ENCODE measurements around the gene CCDC66. TPM values are rescaled to one million over a fixed set of nuclear protein-coding genes. Genes with fewer than 3 reads are reported as not detected.
"Not testable (repeated sequence)": the region's sequence is repeated elsewhere in the genome, so short reads cannot be mapped to it uniquely, and the experiment has no call there.

CCDC66 gene
- total RNA-seq, 1 experiment from 2014 or later, result 23.0 TPM

DNA sequence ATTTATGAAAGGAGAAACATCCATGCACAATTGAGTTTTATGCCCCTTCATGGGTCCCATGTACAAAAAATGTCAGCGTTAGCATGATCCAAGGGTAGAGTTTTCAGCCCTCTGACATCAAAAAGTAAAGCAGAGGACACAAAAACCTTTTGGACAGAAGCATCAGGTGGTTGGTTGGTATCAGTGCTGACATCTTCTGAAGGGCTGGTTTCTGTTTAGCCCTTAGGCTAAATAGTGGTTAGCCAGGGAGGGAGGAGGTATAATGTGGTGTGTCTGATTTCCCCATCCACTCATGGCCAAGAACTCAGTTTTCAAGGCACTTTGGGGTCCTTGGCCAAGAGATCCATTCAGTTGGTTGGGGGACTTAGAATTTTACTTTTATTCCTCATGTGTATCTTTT lies 16.5 kb downstream of the CCDC66 start:
- no peak overlapping the region for H3K4me3 Mint-ChIP-seq
- no peak for TF ChIP-seq ZNF138 (CRISPR knock-in tag; conservative IDR thresholded peaks at IDR 0.05)
- no peak for TF ChIP-seq USF1 (CRISPR knock-in tag; IDR thresholded peaks at IDR 0.05)
- TF ChIP-seq IRF2 (CRISPR knock-in tag; IDR thresholded peaks at IDR 0.05; ENCODE audit: borderline replicate concordance, low read depth), result no peak
- no peak for TF ChIP-seq TP53 (CRISPR knock-in tag; IDR thresholded peaks at IDR 0.05)
- TF ChIP-seq, protein P1, sequence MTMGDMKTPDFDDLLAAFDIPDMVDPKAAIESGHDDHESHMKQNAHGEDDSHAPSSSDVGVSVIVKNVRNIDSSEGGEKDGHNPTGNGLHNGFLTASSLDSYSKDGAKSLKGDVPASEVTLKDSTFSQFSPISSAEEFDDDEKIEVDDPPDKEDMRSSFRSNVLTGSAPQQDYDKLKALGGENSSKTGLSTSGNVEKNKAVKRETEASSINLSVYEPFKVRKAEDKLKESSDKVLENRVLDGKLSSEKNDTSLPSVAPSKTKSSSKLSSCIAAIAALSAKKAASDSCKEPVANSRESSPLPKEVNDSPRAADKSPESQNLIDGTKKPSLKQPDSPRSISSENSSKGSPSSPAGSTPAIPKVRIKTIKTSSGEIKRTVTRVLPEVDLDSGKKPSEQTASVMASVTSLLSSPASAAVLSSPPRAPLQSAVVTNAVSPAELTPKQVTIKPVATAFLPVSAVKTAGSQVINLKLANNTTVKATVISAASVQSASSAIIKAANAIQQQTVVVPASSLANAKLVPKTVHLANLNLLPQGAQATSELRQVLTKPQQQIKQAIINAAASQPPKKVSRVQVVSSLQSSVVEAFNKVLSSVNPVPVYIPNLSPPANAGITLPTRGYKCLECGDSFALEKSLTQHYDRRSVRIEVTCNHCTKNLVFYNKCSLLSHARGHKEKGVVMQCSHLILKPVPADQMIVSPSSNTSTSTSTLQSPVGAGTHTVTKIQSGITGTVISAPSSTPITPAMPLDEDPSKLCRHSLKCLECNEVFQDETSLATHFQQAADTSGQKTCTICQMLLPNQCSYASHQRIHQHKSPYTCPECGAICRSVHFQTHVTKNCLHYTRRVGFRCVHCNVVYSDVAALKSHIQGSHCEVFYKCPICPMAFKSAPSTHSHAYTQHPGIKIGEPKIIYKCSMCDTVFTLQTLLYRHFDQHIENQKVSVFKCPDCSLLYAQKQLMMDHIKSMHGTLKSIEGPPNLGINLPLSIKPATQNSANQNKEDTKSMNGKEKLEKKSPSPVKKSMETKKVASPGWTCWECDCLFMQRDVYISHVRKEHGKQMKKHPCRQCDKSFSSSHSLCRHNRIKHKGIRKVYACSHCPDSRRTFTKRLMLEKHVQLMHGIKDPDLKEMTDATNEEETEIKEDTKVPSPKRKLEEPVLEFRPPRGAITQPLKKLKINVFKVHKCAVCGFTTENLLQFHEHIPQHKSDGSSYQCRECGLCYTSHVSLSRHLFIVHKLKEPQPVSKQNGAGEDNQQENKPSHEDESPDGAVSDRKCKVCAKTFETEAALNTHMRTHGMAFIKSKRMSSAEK (CRISPR knock-in tag; IDR thresholded peaks at IDR 0.05; ENCODE audit: borderline replicate concordance), result no peak
- ChIA-PET POLR2A (no interaction called here), CTCF (no interaction called here)
- DNase-seq (ENCODE audit: low spot score), result no peak
- H3K27me3 Mint-ChIP-seq (ENCODE audit: low read depth), result no peaks in the 10 kb centered on the region
- H3K9me3 Mint-ChIP-seq, result peaks cover 2% of the 10 kb centered on the region; the same call in 1 of the 2 replicates
- no peaks in the 10 kb centered on the region for H3K4me1 Mint-ChIP-seq
- H3K36me3 Mint-ChIP-seq, result peaks cover 59% of the 10 kb centered on the region
- ATAC-seq, result no peak
- H3K27ac Mint-ChIP-seq, result no peak overlapping the region

DNA sequence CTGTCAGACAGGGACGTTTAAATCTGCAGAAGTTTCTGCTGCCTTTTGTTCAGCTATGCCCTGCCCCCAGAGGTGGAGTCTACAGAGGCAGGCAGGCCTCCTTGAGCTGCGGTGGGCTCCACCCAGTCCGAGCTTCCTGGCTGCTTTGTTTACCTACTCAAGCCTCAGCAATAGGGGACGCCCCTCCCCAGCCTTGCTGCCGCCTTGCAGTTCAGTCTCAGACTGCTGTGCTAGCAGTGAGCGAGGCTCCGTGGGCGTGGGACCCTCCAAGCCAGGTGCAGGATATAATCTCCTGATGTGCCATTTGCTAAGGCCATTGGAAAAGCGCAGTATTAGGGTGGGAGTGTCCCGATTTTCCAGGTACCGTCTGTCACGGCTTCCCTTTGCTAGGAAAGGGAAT lies 25.0 kb downstream of the CCDC66 start:
- H3K27me3 Mint-ChIP-seq (ENCODE audit: low read depth); POLR2A ChIA-PET; H3K27ac Mint-ChIP-seq; H3K4me1 Mint-ChIP-seq; DNase-seq (ENCODE audit: low spot score); ATAC-seq; CTCF ChIA-PET; H3K4me3 Mint-ChIP-seq: not testable (repeated sequence)
- H3K36me3 Mint-ChIP-seq, result peaks cover 73% of the 10 kb centered on the region
- H3K9me3 Mint-ChIP-seq, result peaks cover 48% of the 10 kb centered on the region

DNA sequence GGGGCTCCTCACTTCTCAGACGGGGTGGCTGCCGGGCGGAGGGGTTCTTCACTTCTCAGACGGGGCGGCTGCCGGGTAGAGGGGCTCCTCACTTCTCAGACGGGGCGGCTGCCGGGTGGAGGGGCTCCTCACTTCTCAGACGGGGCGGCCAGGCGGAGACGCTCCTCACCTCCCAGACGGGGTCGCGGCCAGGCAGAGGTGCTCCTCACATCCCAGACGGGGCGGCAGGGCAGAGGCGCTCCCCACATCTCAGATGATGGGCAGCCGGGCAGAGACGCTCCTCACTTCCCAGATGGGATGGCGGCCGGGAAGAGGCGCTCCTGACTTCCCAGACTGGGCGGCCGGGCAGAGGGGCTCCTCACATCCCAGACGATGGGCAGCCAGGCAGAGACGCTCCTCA lies 27.3 kb downstream of the CCDC66 start:
- H3K4me1 Mint-ChIP-seq; H3K4me3 Mint-ChIP-seq; DNase-seq (ENCODE audit: low spot score); POLR2A ChIA-PET; ATAC-seq; H3K27ac Mint-ChIP-seq; H3K27me3 Mint-ChIP-seq (ENCODE audit: low read depth); CTCF ChIA-PET: not testable (repeated sequence)
- Mint-ChIP-seq H3K36me3 (peaks cover 54% of the 10 kb centered on the region), H3K9me3 (peaks cover 43% of the 10 kb centered on the region)

DNA sequence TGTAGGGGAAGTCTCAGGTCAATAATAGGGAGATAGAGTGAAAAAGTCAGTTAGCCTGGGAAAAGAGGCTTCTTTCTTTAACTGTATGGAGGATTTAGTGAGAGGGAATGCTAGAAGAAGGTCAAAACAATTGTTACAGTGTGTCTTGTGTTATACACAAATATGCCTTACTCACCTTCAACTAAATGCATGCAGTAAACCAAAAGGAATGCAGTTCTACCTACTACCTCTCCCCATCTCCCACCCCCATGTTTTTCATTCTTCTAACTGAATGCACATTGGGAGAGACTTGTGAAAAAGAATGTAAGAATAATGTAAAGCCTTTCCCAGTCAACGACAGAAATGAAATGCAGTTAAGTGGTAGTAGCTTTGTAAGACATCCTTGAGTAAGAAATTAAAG lies 33.8 kb downstream of the CCDC66 start:
- Mint-ChIP-seq H3K27ac (peak overlapping the region; percentile 79), H3K36me3 (peaks cover 23% of the 10 kb centered on the region), H3K27me3 (ENCODE audit: low read depth) (no peaks in the 10 kb centered on the region), H3K4me3 (no peak overlapping the region), H3K4me1 (peaks cover 14% of the 10 kb centered on the region), H3K9me3 (peaks cover 3% of the 10 kb centered on the region; the same call in 1 of the 2 replicates)
- ATAC-seq (peak; percentile 44), DNase-seq (ENCODE audit: low spot score) (no peak)
- POLR2A ChIA-PET, result no interaction called here
- CTCF ChIA-PET, result no interaction called here
- TF ChIP-seq, protein P2, sequence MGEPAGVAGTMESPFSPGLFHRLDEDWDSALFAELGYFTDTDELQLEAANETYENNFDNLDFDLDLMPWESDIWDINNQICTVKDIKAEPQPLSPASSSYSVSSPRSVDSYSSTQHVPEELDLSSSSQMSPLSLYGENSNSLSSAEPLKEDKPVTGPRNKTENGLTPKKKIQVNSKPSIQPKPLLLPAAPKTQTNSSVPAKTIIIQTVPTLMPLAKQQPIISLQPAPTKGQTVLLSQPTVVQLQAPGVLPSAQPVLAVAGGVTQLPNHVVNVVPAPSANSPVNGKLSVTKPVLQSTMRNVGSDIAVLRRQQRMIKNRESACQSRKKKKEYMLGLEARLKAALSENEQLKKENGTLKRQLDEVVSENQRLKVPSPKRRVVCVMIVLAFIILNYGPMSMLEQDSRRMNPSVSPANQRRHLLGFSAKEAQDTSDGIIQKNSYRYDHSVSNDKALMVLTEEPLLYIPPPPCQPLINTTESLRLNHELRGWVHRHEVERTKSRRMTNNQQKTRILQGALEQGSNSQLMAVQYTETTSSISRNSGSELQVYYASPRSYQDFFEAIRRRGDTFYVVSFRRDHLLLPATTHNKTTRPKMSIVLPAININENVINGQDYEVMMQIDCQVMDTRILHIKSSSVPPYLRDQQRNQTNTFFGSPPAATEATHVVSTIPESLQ (CRISPR knock-in tag; IDR thresholded peaks at IDR 0.05), result no peak
- TF ChIP-seq ZNF263 (CRISPR knock-in tag; IDR thresholded peaks at IDR 0.05; ENCODE audit: low read depth) (no peak), NFE2L1 (CRISPR knock-in tag; IDR thresholded peaks at IDR 0.05) (no peak), AR (CRISPR knock-in tag; IDR thresholded peaks at IDR 0.05) (no peak), ZNF423 (CRISPR knock-in tag; IDR thresholded peaks at IDR 0.05) (no peak), ZNF219 (CRISPR knock-in tag; IDR thresholded peaks at IDR 0.05; ENCODE audit: borderline replicate concordance) (no peak), GABPB1 (CRISPR knock-in tag; IDR thresholded peaks at IDR 0.05) (no peak), FOXJ3 (CRISPR knock-in tag; IDR thresholded peaks at IDR 0.05; ENCODE audit: borderline replicate concordance) (no peak)
- TF ChIP-seq, protein P3, sequence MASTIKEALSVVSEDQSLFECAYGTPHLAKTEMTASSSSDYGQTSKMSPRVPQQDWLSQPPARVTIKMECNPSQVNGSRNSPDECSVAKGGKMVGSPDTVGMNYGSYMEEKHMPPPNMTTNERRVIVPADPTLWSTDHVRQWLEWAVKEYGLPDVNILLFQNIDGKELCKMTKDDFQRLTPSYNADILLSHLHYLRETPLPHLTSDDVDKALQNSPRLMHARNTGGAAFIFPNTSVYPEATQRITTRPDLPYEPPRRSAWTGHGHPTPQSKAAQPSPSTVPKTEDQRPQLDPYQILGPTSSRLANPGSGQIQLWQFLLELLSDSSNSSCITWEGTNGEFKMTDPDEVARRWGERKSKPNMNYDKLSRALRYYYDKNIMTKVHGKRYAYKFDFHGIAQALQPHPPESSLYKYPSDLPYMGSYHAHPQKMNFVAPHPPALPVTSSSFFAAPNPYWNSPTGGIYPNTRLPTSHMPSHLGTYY (CRISPR knock-in tag; IDR thresholded peaks at IDR 0.05), result no peak
- TF ChIP-seq, protein P4, sequence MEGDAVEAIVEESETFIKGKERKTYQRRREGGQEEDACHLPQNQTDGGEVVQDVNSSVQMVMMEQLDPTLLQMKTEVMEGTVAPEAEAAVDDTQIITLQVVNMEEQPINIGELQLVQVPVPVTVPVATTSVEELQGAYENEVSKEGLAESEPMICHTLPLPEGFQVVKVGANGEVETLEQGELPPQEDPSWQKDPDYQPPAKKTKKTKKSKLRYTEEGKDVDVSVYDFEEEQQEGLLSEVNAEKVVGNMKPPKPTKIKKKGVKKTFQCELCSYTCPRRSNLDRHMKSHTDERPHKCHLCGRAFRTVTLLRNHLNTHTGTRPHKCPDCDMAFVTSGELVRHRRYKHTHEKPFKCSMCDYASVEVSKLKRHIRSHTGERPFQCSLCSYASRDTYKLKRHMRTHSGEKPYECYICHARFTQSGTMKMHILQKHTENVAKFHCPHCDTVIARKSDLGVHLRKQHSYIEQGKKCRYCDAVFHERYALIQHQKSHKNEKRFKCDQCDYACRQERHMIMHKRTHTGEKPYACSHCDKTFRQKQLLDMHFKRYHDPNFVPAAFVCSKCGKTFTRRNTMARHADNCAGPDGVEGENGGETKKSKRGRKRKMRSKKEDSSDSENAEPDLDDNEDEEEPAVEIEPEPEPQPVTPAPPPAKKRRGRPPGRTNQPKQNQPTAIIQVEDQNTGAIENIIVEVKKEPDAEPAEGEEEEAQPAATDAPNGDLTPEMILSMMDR (IDR thresholded peaks at IDR 0.05), result no peak

Data from WTC11 (cell line).